H1 (cell line): Measurements from ENCODE around the gene PHC2. TPM values are rescaled to one million over a fixed set of nuclear protein-coding genes. Genes with fewer than 3 reads are reported as not detected.

Experiments
- ASH2L ChIP-seq: fragments of 200-600, 300-600 bp; sonication (generic); IDR thresholded peaks from one replicate; pipeline ENCODE4 v1.7.1; 2017; ENCODE audit warnings: low read length
- BRCA1 ChIP-seq: IDR thresholded peaks from 2 replicates; pipeline ENCODE4 v1.6.1; 2012; ENCODE audit warnings: low read depth, low read length, improper control_type of control experiment
- GABPA ChIP-seq: IDR thresholded peaks from 2 replicates; pipeline ENCODE4 v1.6.1; 2011; ENCODE audit warnings: mild to moderate bottlenecking, low read length, moderate library complexity, borderline replicate concordance; ENCODE audit not compliant: insufficient read depth
- JUND ChIP-seq: IDR thresholded peaks from 2 replicates; pipeline ENCODE4 v1.6.1; 2011; ENCODE audit warnings: mild to moderate bottlenecking, improper control_type of control experiment, low read length
- NRF1 ChIP-seq: IDR thresholded peaks from 2 replicates; pipeline ENCODE4 v1.6.1; 2011; ENCODE audit warnings: mild to moderate bottlenecking, low read depth, low read length, improper control_type of control experiment
- POLR2AphosphoS5 ChIP-seq: IDR thresholded peaks from 2 replicates; pipeline ENCODE4 v1.6.1; 2011; ENCODE audit warnings: low read depth, low read length
- SIX5 ChIP-seq: IDR thresholded peaks from 2 replicates; pipeline ENCODE4 v1.6.1; 2011; ENCODE audit warnings: mild to moderate bottlenecking, low read depth, low read length
- TBP ChIP-seq: IDR thresholded peaks from 2 replicates; pipeline ENCODE4 v1.6.1; 2011; ENCODE audit warnings: low read depth, low read length, improper control_type of control experiment
- polyA plus RNA-seq, 7 experiments: library from polyadenylated mRNA; depleted of rRNA in 3 of 7; stranded (reverse) in 5 of 7; unstranded in 2 of 7; fragments of >200 nt in 5 of 7; fragments of 200-250 nt in 2 of 7; gene quantifications; 1 replicate in 5 of 7; 2 replicates in 1 of 7; 4 replicates in 1 of 7; pipeline versions ENCODE4 v1.2.1 to v1.2.3, GENCODE V29; 2011 to 2013; ENCODE audit warnings: missing spikeins in 2 of 7, mixed read lengths in 2 of 7
- total RNA-seq: library from RNA; stranded (reverse); fragmentation: NEBNext Ultra II Directional; extraction: Animal tissue kit (Norgen Biotek cat#: 25700); gene quantifications from 2 replicates; pipeline ENCODE4 v1.2.1, GENCODE V29; 2021
- TF ChIP-seq, protein P1 (sequence below): IDR thresholded peaks from 2 replicates; pipeline ENCODE4 v1.6.1; 2012; ENCODE audit warnings: low read length, inconsistent platforms
- TF ChIP-seq, protein P2 (sequence below): IDR thresholded peaks from 2 replicates; pipeline ENCODE4 v1.6.1; 2012; ENCODE audit warnings: inconsistent platforms

Gene PHC2
- total and polyA plus RNA-seq, 2 of the 8 experiments (the other 6 are each of a cell fraction or from before 2014, with no cell fraction given) = 5.6 to 14.2 TPM

DNA sequence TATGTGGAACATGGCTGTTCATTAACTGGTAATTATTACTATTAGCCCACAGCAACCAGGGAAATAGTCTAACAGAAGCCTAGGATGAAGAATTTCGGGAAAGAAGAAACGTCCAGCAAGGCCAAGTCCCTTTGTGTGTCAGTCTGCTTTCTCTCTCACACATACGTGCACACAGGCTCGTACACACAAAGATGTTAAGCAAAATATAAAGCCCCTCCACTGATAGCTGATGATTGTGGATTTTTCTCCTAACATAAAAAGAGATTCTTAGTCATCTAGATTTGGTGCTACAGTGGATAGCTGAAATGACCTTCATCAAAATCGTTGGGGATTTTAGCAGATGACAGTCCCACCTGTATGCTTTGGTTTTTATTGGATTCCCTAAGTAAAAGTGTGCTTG, 67.9 kb downstream of the PHC2 start (continued):
- TF ChIP-seq, protein P1, sequence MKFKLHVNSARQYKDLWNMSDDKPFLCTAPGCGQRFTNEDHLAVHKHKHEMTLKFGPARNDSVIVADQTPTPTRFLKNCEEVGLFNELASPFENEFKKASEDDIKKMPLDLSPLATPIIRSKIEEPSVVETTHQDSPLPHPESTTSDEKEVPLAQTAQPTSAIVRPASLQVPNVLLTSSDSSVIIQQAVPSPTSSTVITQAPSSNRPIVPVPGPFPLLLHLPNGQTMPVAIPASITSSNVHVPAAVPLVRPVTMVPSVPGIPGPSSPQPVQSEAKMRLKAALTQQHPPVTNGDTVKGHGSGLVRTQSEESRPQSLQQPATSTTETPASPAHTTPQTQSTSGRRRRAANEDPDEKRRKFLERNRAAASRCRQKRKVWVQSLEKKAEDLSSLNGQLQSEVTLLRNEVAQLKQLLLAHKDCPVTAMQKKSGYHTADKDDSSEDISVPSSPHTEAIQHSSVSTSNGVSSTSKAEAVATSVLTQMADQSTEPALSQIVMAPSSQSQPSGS = no peak
- no peak for TF ChIP-seq SIX5
- TF ChIP-seq POLR2AphosphoS5 = no peak
- no peak for TF ChIP-seq NRF1
- no peak for TF ChIP-seq GABPA
- TF ChIP-seq TBP = no peak
- TF ChIP-seq, protein P2, sequence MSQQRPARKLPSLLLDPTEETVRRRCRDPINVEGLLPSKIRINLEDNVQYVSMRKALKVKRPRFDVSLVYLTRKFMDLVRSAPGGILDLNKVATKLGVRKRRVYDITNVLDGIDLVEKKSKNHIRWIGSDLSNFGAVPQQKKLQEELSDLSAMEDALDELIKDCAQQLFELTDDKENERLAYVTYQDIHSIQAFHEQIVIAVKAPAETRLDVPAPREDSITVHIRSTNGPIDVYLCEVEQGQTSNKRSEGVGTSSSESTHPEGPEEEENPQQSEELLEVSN = no peak
- TF ChIP-seq JUND = no peak
- no peak for TF ChIP-seq ASH2L
- TF ChIP-seq BRCA1 = no peak
